Memory B cell (primary cell): ENCODE measurements around the gene HDLBP.
"Not testable (repeated sequence)": the region's sequence is repeated elsewhere in the genome, so short reads cannot be mapped to it uniquely, and the experiment has no call there.

Source experiments
- ATAC-seq: fragments of 150-1000 bp; cut with Tn5 transposase; 2 replicates; pipeline ENCODE4 v1.10.0; 2021; ENCODE audit warnings: low read depth, mild to moderate bottlenecking, moderate library complexity
- DNase-seq, 2 donors: peaks; one replicate each; pipeline ENCODE4 v3.0.0; 2022; ENCODE audit warnings: low spot score in 2 of 2
- H3K27ac Mint-ChIP-seq: one replicate; pipeline ENCODE4 v1.8.0; 2022; ENCODE audit warnings: mild to moderate bottlenecking, moderate library complexity, mixed read lengths
- H3K27me3 Mint-ChIP-seq: one replicate; pipeline ENCODE4 v1.8.0; 2022; ENCODE audit warnings: mixed read lengths
- H3K36me3 Mint-ChIP-seq: one replicate; pipeline ENCODE4 v1.8.0; 2022; ENCODE audit warnings: mild to moderate bottlenecking, mixed read lengths
- H3K4me1 Mint-ChIP-seq: one replicate; pipeline ENCODE4 v1.8.0; 2022; ENCODE audit warnings: mixed read lengths
- H3K4me3 Mint-ChIP-seq: one replicate; pipeline ENCODE4 v1.8.0; 2022; ENCODE audit warnings: mild to moderate bottlenecking, moderate library complexity, mixed read lengths
- H3K9me3 Mint-ChIP-seq: one replicate; pipeline ENCODE4 v1.8.0; 2022; ENCODE audit warnings: mixed read lengths

Gene HDLBP

GRCh38 chr2:241318830-241319229 lies 3.4 kb upstream of the HDLBP start:
- DNase-seq = not testable (repeated sequence)

GRCh38 chr2:241317391-241317790 lies 1.9 kb upstream of the HDLBP start:
- Mint-ChIP-seq H3K36me3 (peaks cover 12% of the 10 kb centered on the region), H3K27ac (peak overlapping the region; percentile 98), H3K27me3 (no peaks in the 10 kb centered on the region), H3K4me1 (peaks cover 47% of the 10 kb centered on the region), H3K4me3 (peak overlapping the region; percentile 99), H3K9me3 (no peaks in the 10 kb centered on the region)
- ATAC-seq (no peak), DNase-seq (peak in 1 of 2 donors; percentile 18)

More at GRCh38 chr2:241318830-241319229, 3.4 kb upstream of the HDLBP start:
- H3K27ac Mint-ChIP-seq, H3K4me3 Mint-ChIP-seq, ATAC-seq, H3K27me3 Mint-ChIP-seq, H3K9me3 Mint-ChIP-seq: not testable (repeated sequence)
- H3K36me3 Mint-ChIP-seq = peaks cover 12% of the 10 kb centered on the region
- H3K4me1 Mint-ChIP-seq = peaks cover 45% of the 10 kb centered on the region

GRCh38 chr2:241316825-241317224 lies 1.4 kb upstream of the HDLBP start:
- ATAC-seq (no peak), DNase-seq (no peak)
- no peaks in the 10 kb centered on the region for H3K27me3 Mint-ChIP-seq
- peak overlapping the region; percentile 99 for H3K4me3 Mint-ChIP-seq
- H3K4me1 Mint-ChIP-seq = peaks cover 47% of the 10 kb centered on the region
- H3K9me3 Mint-ChIP-seq = no peaks in the 10 kb centered on the region
- H3K27ac Mint-ChIP-seq = peak overlapping the region; percentile 98
- peaks cover 12% of the 10 kb centered on the region for H3K36me3 Mint-ChIP-seq

DNA sequence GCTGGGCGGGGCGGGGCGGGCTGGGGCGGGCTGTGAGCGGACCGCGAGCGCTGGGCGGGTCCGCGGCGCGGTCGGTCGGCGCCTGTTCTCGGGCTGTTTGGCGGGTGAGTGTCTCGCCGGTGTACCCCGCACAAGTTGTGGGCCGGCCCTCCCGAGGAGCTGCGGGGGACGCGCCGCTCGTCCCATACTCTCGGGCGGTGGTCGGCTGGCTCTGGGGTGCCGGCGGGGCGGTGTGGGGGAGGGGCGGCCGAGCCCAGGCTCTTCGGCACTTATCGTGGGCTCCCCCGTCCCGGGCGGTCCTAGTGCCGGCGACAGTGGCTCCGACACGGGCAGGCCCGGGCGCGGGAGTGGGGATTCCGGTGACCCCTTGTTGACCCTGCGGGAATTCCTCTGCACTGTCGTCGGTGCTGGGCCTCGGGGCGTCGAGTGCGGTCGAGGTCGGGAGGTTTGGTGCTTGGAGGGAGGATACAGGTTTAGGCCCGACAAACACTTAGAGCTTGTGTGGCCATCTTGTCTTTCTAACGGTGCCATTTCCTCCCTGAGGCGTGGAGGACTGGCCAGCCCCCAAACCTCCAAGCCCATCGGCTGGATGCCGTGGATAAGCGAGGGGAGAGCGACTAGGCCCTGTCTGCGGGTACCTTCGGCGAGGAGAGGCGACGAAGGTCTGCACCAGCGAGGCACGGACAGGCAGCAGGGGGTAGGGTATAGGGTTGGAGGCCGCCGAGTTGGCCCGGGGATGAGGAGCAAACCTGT lies 583 bp upstream of the HDLBP start, which contains the start of gene SEPTIN2:
SEPTIN2 (plus strand) TSS at position 47 of the 753 bp plus-strand sequence. CDS start 8,308 bp downstream, outside the sequence.
- peak; percentile 79 to 96 for DNase-seq
- H3K4me1 Mint-ChIP-seq = peaks cover 45% of the 10 kb centered on the region
- H3K36me3 Mint-ChIP-seq = peaks cover 9% of the 10 kb centered on the region
- peak within 1 kb of the TSS; percentile 99 for H3K4me3 Mint-ChIP-seq
- ATAC-seq = peak; percentile 47
- H3K9me3 Mint-ChIP-seq = no peaks in the 10 kb centered on the region
- no peaks in the 10 kb centered on the region for H3K27me3 Mint-ChIP-seq
- peak within 1 kb of the TSS; percentile 98 for H3K27ac Mint-ChIP-seq

DNA sequence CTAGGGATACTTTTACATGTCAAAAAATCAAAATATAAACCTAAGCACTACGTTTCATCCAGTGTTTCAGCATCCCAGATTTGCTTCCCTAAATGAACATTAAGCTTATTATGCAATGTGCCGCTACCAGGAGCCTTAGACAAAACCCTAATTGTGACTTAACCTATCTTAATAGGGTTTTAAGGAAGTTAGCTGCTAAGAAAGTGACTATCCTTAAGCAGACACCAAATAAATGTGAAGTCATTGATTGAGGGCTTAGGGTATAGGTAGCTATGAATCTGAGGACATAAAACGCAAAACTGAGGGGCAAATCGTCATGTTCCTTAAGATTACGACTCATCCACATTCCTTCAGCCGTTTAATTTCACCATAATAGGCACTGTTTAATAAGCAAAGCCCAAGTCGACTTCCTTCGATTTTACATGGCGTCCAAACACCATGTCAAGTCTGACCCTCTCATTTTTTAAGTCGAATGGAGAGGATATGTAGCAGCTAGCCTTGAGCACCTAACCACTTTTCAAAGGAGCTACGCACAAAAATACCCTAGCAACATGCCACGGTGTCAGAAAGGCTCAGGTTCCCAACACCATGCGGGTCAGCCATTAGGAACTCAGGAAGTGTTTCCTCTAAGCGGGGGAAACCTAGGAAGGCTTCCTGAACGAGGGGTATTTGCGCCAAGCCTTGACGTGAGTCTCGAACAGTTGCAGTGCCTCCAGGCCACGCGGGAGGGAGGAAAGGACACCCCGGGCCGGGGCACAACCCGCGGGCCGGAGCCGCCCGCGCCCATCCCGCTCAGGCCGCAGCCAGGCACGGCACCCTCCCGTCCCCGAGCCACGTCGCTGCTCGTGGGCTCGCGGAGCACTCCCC lies 1.0 kb downstream of the HDLBP start:
- no peak for DNase-seq
- ATAC-seq = no peak
- Mint-ChIP-seq H3K9me3 (no peaks in the 10 kb centered on the region), H3K36me3 (peaks cover 2% of the 10 kb centered on the region), H3K27ac (peak overlapping the region; percentile 98), H3K4me3 (peak overlapping the region; percentile 99), H3K4me1 (peaks cover 51% of the 10 kb centered on the region), H3K27me3 (no peaks in the 10 kb centered on the region)

GRCh38 chr2:241313543-241314095 lies 1.9 kb downstream of the HDLBP start:
- DNase-seq (no peak), ATAC-seq (no peak)
- Mint-ChIP-seq H3K4me3 (no peak overlapping the region), H3K36me3 (peaks cover 2% of the 10 kb centered on the region), H3K27ac (no peak overlapping the region), H3K4me1 (peaks cover 54% of the 10 kb centered on the region), H3K9me3 (no peaks in the 10 kb centered on the region), H3K27me3 (no peaks in the 10 kb centered on the region)

GRCh38 chr2:241312082-241312481 lies 3.4 kb downstream of the HDLBP start:
- H3K36me3 Mint-ChIP-seq = no peaks in the 10 kb centered on the region
- H3K9me3 Mint-ChIP-seq = no peaks in the 10 kb centered on the region

GRCh38 chr2:241310917-241311566 lies 4.4 kb downstream of the HDLBP start:
- Mint-ChIP-seq H3K4me3 (peak overlapping the region; percentile 62), H3K27me3 (no peaks in the 10 kb centered on the region), H3K27ac (peak overlapping the region; percentile 72), H3K9me3 (no peaks in the 10 kb centered on the region), H3K4me1 (peaks cover 43% of the 10 kb centered on the region), H3K36me3 (peaks cover 1% of the 10 kb centered on the region)
- DNase-seq (no peak), ATAC-seq (no peak)

More at GRCh38 chr2:241312082-241312481, 3.4 kb downstream of the HDLBP start:
- DNase-seq (no peak), ATAC-seq (no peak)
- Mint-ChIP-seq H3K27ac (no peak overlapping the region), H3K27me3 (no peaks in the 10 kb centered on the region), H3K4me3 (no peak overlapping the region), H3K4me1 (peaks cover 46% of the 10 kb centered on the region)

- peaks cover 1% of the 10 kb centered on the region for H3K36me3 Mint-ChIP-seq
- peak; percentile 33 to 35 for DNase-seq
- H3K27ac Mint-ChIP-seq = peak overlapping the region; percentile 80
- no peaks in the 10 kb centered on the region for H3K27me3 Mint-ChIP-seq
- H3K9me3 Mint-ChIP-seq = no peaks in the 10 kb centered on the region
- H3K4me3 Mint-ChIP-seq = peak overlapping the region; percentile 64
- peak; percentile 67 for ATAC-seq
- peaks cover 50% of the 10 kb centered on the region for H3K4me1 Mint-ChIP-seq
These were observed 5.8 kb downstream of the HDLBP start for GRCh38 chr2:241309684-241310117.

DNA sequence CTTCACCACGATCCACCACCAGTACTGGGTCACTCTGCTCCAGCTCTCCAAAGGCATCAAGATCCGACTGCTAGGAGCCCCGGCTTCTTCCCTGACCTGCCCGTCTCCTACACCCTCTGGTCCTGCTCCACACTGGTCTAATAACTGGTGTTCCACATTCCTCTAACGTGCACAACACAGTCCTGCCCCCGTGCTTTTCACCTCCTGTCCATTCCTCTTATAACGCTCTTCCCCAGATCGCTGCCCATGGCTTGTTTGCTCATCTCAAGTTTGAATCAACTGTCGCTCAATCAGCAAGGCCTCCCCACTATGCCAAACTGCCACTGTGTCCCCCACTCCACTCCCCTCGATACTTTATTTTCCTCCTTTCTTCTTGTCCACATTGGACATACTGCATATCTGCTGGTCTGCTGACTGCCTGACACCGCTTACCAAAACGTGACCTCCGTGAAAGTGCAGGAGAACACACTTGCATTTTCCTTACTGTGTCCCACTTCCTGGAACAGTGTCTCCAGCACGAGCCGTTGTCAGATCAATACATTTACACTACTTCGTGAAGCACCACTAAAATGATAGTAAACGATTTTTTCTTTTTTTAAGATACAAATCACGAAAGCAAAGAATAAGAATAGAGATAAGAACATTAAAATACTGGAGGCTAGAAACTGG lies 6.5 kb downstream of the HDLBP start:
- Mint-ChIP-seq H3K9me3 (no peaks in the 10 kb centered on the region), H3K4me3 (no peak overlapping the region), H3K27ac (no peak overlapping the region), H3K4me1 (peaks cover 48% of the 10 kb centered on the region), H3K36me3 (peaks cover 1% of the 10 kb centered on the region), H3K27me3 (no peaks in the 10 kb centered on the region)
- DNase-seq (no peak), ATAC-seq (no peak)

- DNase-seq = no peak
- Mint-ChIP-seq H3K36me3 (peaks cover 1% of the 10 kb centered on the region), H3K27ac (no peak overlapping the region), H3K9me3 (no peaks in the 10 kb centered on the region), H3K4me1 (peaks cover 48% of the 10 kb centered on the region), H3K27me3 (no peaks in the 10 kb centered on the region), H3K4me3 (no peak overlapping the region)
- ATAC-seq = no peak
These were observed 7.2 kb downstream of the HDLBP start for GRCh38 chr2:241308267-241308666.

DNA sequence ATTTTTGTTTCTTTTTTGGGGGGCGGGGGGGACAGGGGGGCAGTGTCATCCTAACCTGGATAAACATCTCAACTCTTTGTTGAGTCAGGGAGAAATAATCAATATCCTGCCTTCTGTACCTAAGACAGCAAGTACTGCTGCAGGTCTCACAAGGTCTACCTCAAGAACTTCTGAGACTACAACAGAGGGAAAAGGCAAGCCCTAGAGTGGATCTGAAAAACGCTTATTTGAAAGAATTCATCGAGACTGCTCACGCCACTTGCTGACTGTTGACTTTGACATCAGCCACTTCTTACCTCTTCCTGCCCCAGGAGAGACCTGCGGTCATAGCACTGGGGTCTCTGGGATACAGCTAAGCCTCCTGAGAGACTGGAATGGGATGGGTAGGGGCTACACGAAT lies 8.4 kb downstream of the HDLBP start:
- no peak overlapping the region for H3K4me3 Mint-ChIP-seq
- no peak for DNase-seq
- ATAC-seq = no peak
- peaks cover 1% of the 10 kb centered on the region for H3K36me3 Mint-ChIP-seq
- H3K27ac Mint-ChIP-seq = no peak overlapping the region
- H3K27me3 Mint-ChIP-seq = no peaks in the 10 kb centered on the region
- peaks cover 52% of the 10 kb centered on the region for H3K4me1 Mint-ChIP-seq
- no peaks in the 10 kb centered on the region for H3K9me3 Mint-ChIP-seq

DNA sequence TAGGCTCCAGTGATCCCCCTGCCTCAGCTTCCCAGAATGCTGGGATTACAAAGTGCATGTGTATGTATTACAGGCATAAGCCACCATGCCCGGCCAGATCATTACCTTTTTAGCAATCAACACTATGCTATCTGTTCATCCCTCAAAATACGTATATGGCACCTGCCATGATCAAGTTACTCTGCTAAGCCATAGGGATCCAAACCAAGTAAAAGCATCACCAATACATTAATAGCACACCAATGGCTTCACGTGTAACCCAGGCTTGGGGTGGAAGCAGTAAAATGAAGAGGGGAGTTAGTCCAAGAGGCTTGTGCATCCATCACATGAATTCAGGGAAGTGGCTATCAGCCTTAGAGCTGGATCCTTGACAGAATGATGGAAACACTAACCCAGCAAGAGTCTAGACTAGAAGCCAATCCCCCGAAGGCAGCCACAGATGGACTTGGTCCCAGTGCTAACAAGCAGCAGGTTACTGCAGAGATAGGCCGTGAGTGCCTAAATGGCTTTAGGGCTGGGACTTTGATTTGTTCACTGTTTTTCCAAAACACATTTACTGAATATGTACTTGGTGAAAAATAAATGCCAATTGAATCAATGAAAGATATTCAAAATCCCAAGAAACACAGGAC lies 11.3 kb downstream of the HDLBP start:
- Mint-ChIP-seq H3K27ac (peak overlapping the region; percentile 85), H3K36me3 (peaks cover 1% of the 10 kb centered on the region), H3K4me3 (no peak overlapping the region), H3K27me3 (no peaks in the 10 kb centered on the region), H3K4me1 (peaks cover 35% of the 10 kb centered on the region), H3K9me3 (no peaks in the 10 kb centered on the region)
- no peak for DNase-seq
- ATAC-seq = no peak
